Endothelial cell of umbilical vein (primary cell): Measurements from ENCODE around the gene SMCO4. TPM values are rescaled to one million over a fixed set of nuclear protein-coding genes. Genes with fewer than 3 reads are reported as not detected.

ENCODE experiments used
- BruUV-seq: library from RNA; stranded (reverse); fragments of 400-500 nt; replicated peaks from 2 replicates; lab custom pipeline; 2021; lab: Mats Ljungman, UMichigan
- CTCF ChIA-PET: fragments of 300-600, 350-600 bp; sonication (Branson Sonifier 250); formaldehyde crosslinking; loops from one replicate; lab custom pipeline; 2021; ENCODE audit warnings: antibody characterized with exemption, inconsistent platforms; lab: Charles Lee
- POLR2A ChIA-PET: fragments of 300-600, 350-600 bp; sonication (Branson Sonifier 250); formaldehyde crosslinking; loops from one replicate; lab custom pipeline; 2021; ENCODE audit warnings: antibody characterized with exemption, inconsistent platforms; lab: Charles Lee
- DNase-seq: peaks from one replicate; pipeline ENCODE4 v3.0.0-alpha.2; 2011; ENCODE audit warnings: low read depth, low spot score
- FAIRE-seq: peaks from 2 replicates; lab custom pipeline; 2011; peaks lifted over from hg19 to GRCh38; lab: Jason Lieb, UNC
- H2AFZ ChIP-seq: 2 replicates; pipeline ENCODE4 v1.6.0; 2012; ENCODE audit warnings: low read depth, low read length, control low read depth, inconsistent platforms
- H3K27ac ChIP-seq: 2 replicates; pipeline ENCODE4 v1.5.1; 2011; ENCODE audit warnings: low read depth, mild to moderate bottlenecking, control low read depth, low read length, moderate library complexity; ENCODE audit not compliant: insufficient read depth
- H3K27me3 ChIP-seq, 2 experiments: 2 replicates each; pipeline versions ENCODE4 v1.6.0 to v1.6.1; 2011; ENCODE audit warnings: low read length in 2 of 2, mixed read lengths in 1 of 2; ENCODE audit not compliant: control insufficient read depth in 2 of 2, insufficient read depth in 2 of 2
- H3K36me3 ChIP-seq, 2 experiments: 2 replicates in 1 of 2; 3 replicates in 1 of 2; pipeline ENCODE4 v1.5.1; 2011; ENCODE audit warnings: low read length in 2 of 2, mild to moderate bottlenecking in 1 of 2, moderate library complexity in 1 of 2; ENCODE audit not compliant: control insufficient read depth in 2 of 2, insufficient read depth in 2 of 2; ENCODE audit errors: extremely low read depth in 1 of 2
- H3K4me1 ChIP-seq: 3 replicates; pipeline ENCODE4 v1.5.1; 2011; ENCODE audit warnings: mild to moderate bottlenecking, low read length; ENCODE audit not compliant: control insufficient read depth, insufficient read depth; ENCODE audit errors: extremely low read depth
- H3K4me2 ChIP-seq: 2 replicates; pipeline ENCODE4 v1.6.1; 2011; ENCODE audit warnings: low read length, control low read depth, mixed read lengths; ENCODE audit not compliant: insufficient read depth
- H3K4me3 ChIP-seq, 3 experiments: fragments of 200-600 bp in 1 of 3; sonication (generic), shearing (Covaris generic) in 1 of 3; replicated peaks in 1 of 3; 2 replicates each; pipeline ENCODE4 v1.5.1; 2011 to 2016; ENCODE audit warnings: control low read depth in 3 of 3, low read length in 3 of 3, mild to moderate bottlenecking in 2 of 3, inconsistent platforms in 1 of 3, low read depth in 1 of 3, moderate library complexity in 1 of 3; ENCODE audit not compliant: insufficient read depth in 1 of 3
- H3K79me2 ChIP-seq: 2 replicates; pipeline ENCODE4 v1.6.0; 2012; ENCODE audit warnings: low read length, inconsistent platforms; ENCODE audit not compliant: control insufficient read depth, insufficient read depth
- H3K9ac ChIP-seq: replicated peaks from 2 replicates; pipeline ENCODE3; 2011; ENCODE audit warnings: low read length, control low read depth; ENCODE audit not compliant: insufficient read depth; ENCODE audit errors: extremely low read depth
- H3K9me1 ChIP-seq: replicated peaks from 3 replicates; pipeline ENCODE4 v1.6.0; 2011; ENCODE audit warnings: mild to moderate bottlenecking, low read length; ENCODE audit not compliant: control insufficient read depth, insufficient read depth; ENCODE audit errors: extremely low read depth
- H3K9me3 ChIP-seq: replicated peaks from 2 replicates; pipeline ENCODE4 v1.5.1; 2012; ENCODE audit warnings: low read length, inconsistent platforms; ENCODE audit not compliant: control insufficient read depth, insufficient read depth
- H4K20me1 ChIP-seq: replicated peaks from 2 replicates; pipeline ENCODE3; 2011; ENCODE audit warnings: mild to moderate bottlenecking, low read length; ENCODE audit not compliant: control insufficient read depth, insufficient read depth; ENCODE audit errors: extremely low read depth
- CTCF ChIP-seq, 2 donors: IDR thresholded peaks; 1 replicate in 1 of 2; 2 replicates in 1 of 2; pipeline ENCODE4 v1.5.1; 2011; ENCODE audit warnings: low read length in 2 of 2, mild to moderate bottlenecking in 2 of 2, moderate library complexity in 2 of 2, control low read depth in 1 of 2, inconsistent platforms in 1 of 2, low read depth in 1 of 2; ENCODE audit not compliant: insufficient read depth in 1 of 2; ENCODE audit errors: extremely low read depth in 1 of 2
- EZH2 ChIP-seq: IDR thresholded peaks from 2 replicates; pipeline ENCODE4 v1.6.1; 2012; ENCODE audit warnings: borderline replicate concordance, low read depth, mild to moderate bottlenecking, moderate library complexity, low read length, inconsistent platforms; ENCODE audit not compliant: severe bottlenecking
- FOS ChIP-seq: IDR thresholded peaks from 2 replicates; pipeline ENCODE4 v1.6.1; 2011; ENCODE audit warnings: mild to moderate bottlenecking, low read length, moderate library complexity, borderline replicate concordance; ENCODE audit not compliant: insufficient read depth
- GATA2 ChIP-seq: IDR thresholded peaks from 2 replicates; pipeline ENCODE4 v1.7.0; 2011; ENCODE audit warnings: low read depth, mild to moderate bottlenecking, moderate library complexity, mixed read lengths, low read length; ENCODE audit not compliant: insufficient read length, insufficient read depth
- JUN ChIP-seq: IDR thresholded peaks from 2 replicates; pipeline ENCODE4 v1.6.1; 2011; ENCODE audit warnings: borderline replicate concordance, low read depth; ENCODE audit not compliant: insufficient read length, insufficient read depth
- MYC ChIP-seq: IDR thresholded peaks from one replicate; pipeline ENCODE4 v1.6.1; 2011; ENCODE audit warnings: mild to moderate bottlenecking, low read depth, low read length
- POLR2A ChIP-seq: IDR thresholded peaks from 2 replicates; pipeline ENCODE4 v1.6.1; 2012; ENCODE audit warnings: low read depth, mild to moderate bottlenecking, control low read depth, low read length
- POLR2AphosphoS5 ChIP-seq: IDR thresholded peaks from 2 replicates; pipeline ENCODE4 v1.6.1; 2012; ENCODE audit warnings: low read depth, mild to moderate bottlenecking, control low read depth, low read length, moderate library complexity; ENCODE audit not compliant: insufficient read depth
- dilution Hi-C: fragments of 300-500 bp; cut with MboI; formaldehyde crosslinking; loops from one replicate; pipeline ENCODE4 v1.15.0; 2019; ENCODE audit warnings: low sequenced_read_pairs; ENCODE audit not compliant: extremely low pct_ligation_motif_present
- intact Hi-C: fragments of 100-400 bp; cut with micrococcal nuclease; formaldehyde crosslinking; loops from one replicate; pipeline ENCODE4 v1.10.0; 2022
- polyA plus RNA-seq, 4 experiments: library from polyadenylated mRNA; depleted of rRNA in 3 of 4; stranded (reverse) in 3 of 4; unstranded in 1 of 4; fragments of >200 nt; gene quantifications; 2 replicates each; pipeline versions ENCODE4 v1.2.1 to v1.2.3, GENCODE V29; 2011 to 2012; ENCODE audit warnings: missing spikeins in 1 of 4
- total RNA-seq: library from RNA; stranded (reverse); gene quantifications from 2 replicates; pipeline ENCODE4 v1.2.3, GENCODE V29; 2021
- TF ChIP-seq, protein P1 (sequence below): IDR thresholded peaks from 2 replicates; pipeline ENCODE4 v1.6.1; 2011; ENCODE audit not compliant: insufficient read depth, insufficient read length

SMCO4 gene
- total and polyA plus RNA-seq, 2 donors (not counting 3 experiments of a cell fraction or from before 2014, with no cell fraction given), result 14.0 to 21.3 TPM

DNA sequence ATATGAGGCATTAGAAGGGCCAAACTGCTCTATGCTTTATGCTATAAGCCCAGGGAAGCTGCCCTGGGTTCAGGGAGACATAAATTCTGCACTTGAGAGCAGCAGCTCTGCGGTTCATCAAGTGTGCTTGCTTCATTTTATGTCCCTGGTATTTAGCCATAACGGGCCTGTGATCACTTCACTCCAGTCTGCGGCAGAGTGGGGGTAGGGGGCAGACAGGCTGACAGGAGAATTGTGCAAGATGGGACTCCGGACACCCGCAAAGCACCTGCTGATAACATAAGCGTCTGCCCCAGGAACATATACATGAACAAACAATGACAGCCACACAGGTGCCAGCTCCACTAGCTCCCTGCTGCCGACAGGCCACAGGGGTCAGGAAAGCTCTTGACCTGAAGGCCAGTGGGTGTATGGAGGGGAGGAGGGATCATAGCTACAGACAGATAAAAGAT lies 56.1 kb downstream of the SMCO4 start:
- Histone ChIP-seq H3K79me2 (no peaks in the 10 kb centered on the region), H3K36me3 (no peaks in the 10 kb centered on the region), H3K4me3 (no peak overlapping the region), H3K4me1 (no peaks in the 10 kb centered on the region), H4K20me1 (no peaks in the 10 kb centered on the region), H3K9me1 (no peaks in the 10 kb centered on the region), H3K9ac (no peak overlapping the region), H2AFZ (no peak overlapping the region), H3K27ac (no peak overlapping the region), H3K4me2 (no peak overlapping the region), H3K27me3 (no peaks in the 10 kb centered on the region), H3K9me3 (no peaks in the 10 kb centered on the region)
- ChIA-PET POLR2A (no interaction called here), CTCF (no interaction called here)
- no TSS peak for BruUV-seq
- intact Hi-C loops, result no loop called here
- dilution Hi-C loops, result no loop called here
- TF ChIP-seq, protein P1, sequence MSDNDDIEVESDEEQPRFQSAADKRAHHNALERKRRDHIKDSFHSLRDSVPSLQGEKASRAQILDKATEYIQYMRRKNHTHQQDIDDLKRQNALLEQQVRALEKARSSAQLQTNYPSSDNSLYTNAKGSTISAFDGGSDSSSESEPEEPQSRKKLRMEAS, result no peak
- no peak for TF ChIP-seq EZH2
- no peak for TF ChIP-seq CTCF (IDR thresholded peaks at IDR 0.05; ENCODE audit: extremely low read depth in 1 of 2, insufficient read depth in 1 of 2, low read depth in 1 of 2, low read length in 2 of 2)
- TF ChIP-seq FOS, result no peak
- TF ChIP-seq POLR2AphosphoS5, result no peak
- TF ChIP-seq JUN, result no peak
- TF ChIP-seq POLR2A, result no peak
- TF ChIP-seq GATA2, result no peak
- TF ChIP-seq MYC, result no peak
- DNase-seq (no peak), FAIRE-seq (no peak)
